ENCODE results near the gene FNBP1.

Gene FNBP1

GRCh38 chr9:129860653-129861446, 182.1 kb downstream of the FNBP1 start:
- peaks cover 61% of the 10 kb centered on the region for H3K36me3 Mint-ChIP-seq
- H3K27ac Mint-ChIP-seq: peak overlapping the region; percentile 79
- CTCF ChIA-PET: interaction anchor here (1.2 to 2.1 kb wide), 3 partner anchors 16 to 24 kb away, joined by 3 to 9 read pairs (median 7); no protein-coding TSS in a partner anchor
- no peak for DNase-seq
- H3K4me3 Mint-ChIP-seq: no peak overlapping the region
- H3K9me3 Mint-ChIP-seq: no peaks in the 10 kb centered on the region
- H3K27me3 Mint-ChIP-seq: no peaks in the 10 kb centered on the region
- H3K4me1 Mint-ChIP-seq: peaks cover 62% of the 10 kb centered on the region

- no peak for DNase-seq
- H3K27me3 Mint-ChIP-seq: no peaks in the 10 kb centered on the region
- H3K36me3 Mint-ChIP-seq: peaks cover 68% of the 10 kb centered on the region
- no peak overlapping the region for H3K4me3 Mint-ChIP-seq
- CTCF ChIA-PET: no interaction called here
- peaks cover 67% of the 10 kb centered on the region for H3K4me1 Mint-ChIP-seq
- H3K9me3 Mint-ChIP-seq: no peaks in the 10 kb centered on the region
- H3K27ac Mint-ChIP-seq: peak overlapping the region; percentile 37
Measured at GRCh38 chr9:129858167-129858962, 184.6 kb downstream of the FNBP1 start.

- no peak overlapping the region for H3K4me3 Mint-ChIP-seq
Measured at GRCh38 chr9:129857207-129857606, 185.8 kb downstream of the FNBP1 start.

GRCh38 chr9:129854588-129855110, 188.3 kb downstream of the FNBP1 start:
- peak overlapping the region; percentile 5 for H3K27ac Mint-ChIP-seq
- no peaks in the 10 kb centered on the region for H3K9me3 Mint-ChIP-seq
- H3K36me3 Mint-ChIP-seq: peaks cover 71% of the 10 kb centered on the region
- CTCF ChIA-PET: no interaction called here
- peaks cover 54% of the 10 kb centered on the region for H3K4me1 Mint-ChIP-seq
- peak overlapping the region; percentile 1 for H3K4me3 Mint-ChIP-seq
- no peak for DNase-seq
- H3K27me3 Mint-ChIP-seq: no peaks in the 10 kb centered on the region

More at GRCh38 chr9:129857207-129857606, 185.8 kb downstream of the FNBP1 start:
- CTCF ChIA-PET: interaction anchor here (1.1 kb wide), 1 partner anchor 28 kb away, joined by 3 read pairs; no protein-coding TSS in a partner anchor
- H3K4me1 Mint-ChIP-seq: peaks cover 64% of the 10 kb centered on the region
- DNase-seq: no peak
- no peaks in the 10 kb centered on the region for H3K27me3 Mint-ChIP-seq
- H3K36me3 Mint-ChIP-seq: peaks cover 70% of the 10 kb centered on the region
- no peak overlapping the region for H3K27ac Mint-ChIP-seq
- no peaks in the 10 kb centered on the region for H3K9me3 Mint-ChIP-seq

- peaks cover 69% of the 10 kb centered on the region for H3K36me3 Mint-ChIP-seq
- no peaks in the 10 kb centered on the region for H3K27me3 Mint-ChIP-seq
- DNase-seq: no peak
- H3K27ac Mint-ChIP-seq: no peak overlapping the region
- CTCF ChIA-PET: no interaction called here
- H3K4me1 Mint-ChIP-seq: peaks cover 53% of the 10 kb centered on the region
- no peak overlapping the region for H3K4me3 Mint-ChIP-seq
- no peaks in the 10 kb centered on the region for H3K9me3 Mint-ChIP-seq
Measured at GRCh38 chr9:129853614-129854013, 189.4 kb downstream of the FNBP1 start.

GRCh38 chr9:129852579-129852978, 190.4 kb downstream of the FNBP1 start:
- Mint-ChIP-seq H3K4me1 (peaks cover 56% of the 10 kb centered on the region), H3K9me3 (no peaks in the 10 kb centered on the region), H3K36me3 (peaks cover 61% of the 10 kb centered on the region), H3K27me3 (no peaks in the 10 kb centered on the region), H3K4me3 (no peak overlapping the region), H3K27ac (no peak overlapping the region)
- no peak for DNase-seq
- CTCF ChIA-PET: interaction anchor here (0.7 kb wide), 1 partner anchor 11 kb away, joined by 3 read pairs; no protein-coding TSS in a partner anchor

- no peaks in the 10 kb centered on the region for H3K27me3 Mint-ChIP-seq
- H3K27ac Mint-ChIP-seq: no peak overlapping the region
- H3K36me3 Mint-ChIP-seq: peaks cover 58% of the 10 kb centered on the region
- no peak overlapping the region for H3K4me3 Mint-ChIP-seq
- peaks cover 55% of the 10 kb centered on the region for H3K4me1 Mint-ChIP-seq
- H3K9me3 Mint-ChIP-seq: no peaks in the 10 kb centered on the region
- no peak for DNase-seq
- CTCF ChIA-PET: interaction anchor here (1.0 kb wide), 2 partner anchors 16 to 126 kb away, joined by 3 read pairs; no protein-coding TSS in a partner anchor
Measured at GRCh38 chr9:129851821-129852220, 191.2 kb downstream of the FNBP1 start.

GRCh38 chr9:129850821-129851550, 192.0 kb downstream of the FNBP1 start:
- Mint-ChIP-seq H3K36me3 (peaks cover 53% of the 10 kb centered on the region), H3K4me3 (no peak overlapping the region), H3K27ac (no peak overlapping the region), H3K4me1 (peaks cover 50% of the 10 kb centered on the region), H3K27me3 (no peaks in the 10 kb centered on the region), H3K9me3 (no peaks in the 10 kb centered on the region)
- no peak for DNase-seq
- CTCF ChIA-PET: interaction anchor here (1.0 kb wide), 2 partner anchors 17 to 125 kb away, joined by 3 read pairs; no protein-coding TSS in a partner anchor

GRCh38 chr9:129849901-129850300, 193.1 kb downstream of the FNBP1 start:
- no peak overlapping the region for H3K27ac Mint-ChIP-seq
- H3K36me3 Mint-ChIP-seq: peaks cover 47% of the 10 kb centered on the region
- H3K27me3 Mint-ChIP-seq: no peaks in the 10 kb centered on the region
- no peak for DNase-seq
- CTCF ChIA-PET: interaction anchor here (0.7 kb wide), 1 partner anchor 14 kb away, joined by 3 read pairs; no protein-coding TSS in a partner anchor
- H3K4me1 Mint-ChIP-seq: peaks cover 51% of the 10 kb centered on the region
- H3K4me3 Mint-ChIP-seq: no peak overlapping the region
- H3K9me3 Mint-ChIP-seq: no peaks in the 10 kb centered on the region

GRCh38 chr9:129848712-129849441, 194.1 kb downstream of the FNBP1 start:
- H3K4me3 Mint-ChIP-seq: no peak overlapping the region
- peaks cover 47% of the 10 kb centered on the region for H3K4me1 Mint-ChIP-seq
- no peak for DNase-seq
- H3K36me3 Mint-ChIP-seq: peaks cover 38% of the 10 kb centered on the region
- H3K9me3 Mint-ChIP-seq: no peaks in the 10 kb centered on the region
- CTCF ChIA-PET: no interaction called here
- H3K27ac Mint-ChIP-seq: peak overlapping the region; percentile 71
- no peaks in the 10 kb centered on the region for H3K27me3 Mint-ChIP-seq

GRCh38 chr9:129845373-129845772, 197.6 kb downstream of the FNBP1 start:
- Mint-ChIP-seq H3K4me1 (peaks cover 48% of the 10 kb centered on the region), H3K9me3 (no peaks in the 10 kb centered on the region), H3K36me3 (peaks cover 28% of the 10 kb centered on the region), H3K27me3 (no peaks in the 10 kb centered on the region), H3K4me3 (peak overlapping the region; percentile 24), H3K27ac (peak overlapping the region; percentile 74)
- DNase-seq: no peak
- CTCF ChIA-PET: no interaction called here

GRCh38 chr9:129841071-129841470, 201.9 kb downstream of the FNBP1 start:
- DNase-seq: no peak
- Mint-ChIP-seq H3K36me3 (peaks cover 35% of the 10 kb centered on the region), H3K4me3 (no peak overlapping the region), H3K27me3 (no peaks in the 10 kb centered on the region), H3K27ac (peak overlapping the region; percentile 14), H3K4me1 (peaks cover 76% of the 10 kb centered on the region), H3K9me3 (no peaks in the 10 kb centered on the region)
- CTCF ChIA-PET: no interaction called here

GRCh38 chr9:129840034-129840433, 203.0 kb downstream of the FNBP1 start:
- peak overlapping the region; percentile 92 for H3K27ac Mint-ChIP-seq
- peaks cover 67% of the 10 kb centered on the region for H3K4me1 Mint-ChIP-seq
- peaks cover 38% of the 10 kb centered on the region for H3K36me3 Mint-ChIP-seq
- H3K9me3 Mint-ChIP-seq: no peaks in the 10 kb centered on the region
- no peaks in the 10 kb centered on the region for H3K27me3 Mint-ChIP-seq
- CTCF ChIA-PET: no interaction called here
- peak; percentile 38 for DNase-seq
- H3K4me3 Mint-ChIP-seq: peak overlapping the region; percentile 38

All from activated naive CD4-positive, alpha-beta T cell treated with anti-CD3 and anti-CD28 coated beads, Interleukin-2, amount 10 ng/mL, durations not matched to agents 7 days and 5 days (primary cell).